Medulla oblongata (tissue), 1 donor: Measurements from ENCODE around the gene HNRNPC.

Experiments used
- DNase-seq: peaks from one replicate; pipeline ENCODE4 v3.0.0-alpha.2; 2015; ENCODE audit errors: extremely low spot score

HNRNPC gene

DNA sequence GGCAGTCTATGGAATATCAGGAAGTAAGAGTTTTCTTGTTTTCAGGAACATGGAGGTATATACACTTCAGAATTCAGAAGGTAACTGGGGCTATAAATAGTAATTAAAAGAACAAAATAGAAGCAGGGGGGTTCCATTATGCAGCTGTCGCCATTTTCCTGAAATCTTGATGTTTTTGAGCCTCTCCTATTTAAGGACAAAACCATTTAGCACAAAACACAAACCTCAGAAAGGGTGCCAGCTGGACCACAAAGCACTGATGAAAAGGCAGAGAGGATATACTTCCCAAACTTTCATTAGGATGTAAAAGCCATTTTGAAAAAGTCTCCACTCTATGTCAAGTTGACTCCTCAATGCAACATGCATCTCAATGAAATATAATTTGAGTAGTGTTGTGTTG lies 59.2 kb downstream of the HNRNPC start:
- DNase-seq = no peak

GRCh38 chr14:21209185-21209584 lies 60.1 kb downstream of the HNRNPC start:
- DNase-seq = no peak

DNA sequence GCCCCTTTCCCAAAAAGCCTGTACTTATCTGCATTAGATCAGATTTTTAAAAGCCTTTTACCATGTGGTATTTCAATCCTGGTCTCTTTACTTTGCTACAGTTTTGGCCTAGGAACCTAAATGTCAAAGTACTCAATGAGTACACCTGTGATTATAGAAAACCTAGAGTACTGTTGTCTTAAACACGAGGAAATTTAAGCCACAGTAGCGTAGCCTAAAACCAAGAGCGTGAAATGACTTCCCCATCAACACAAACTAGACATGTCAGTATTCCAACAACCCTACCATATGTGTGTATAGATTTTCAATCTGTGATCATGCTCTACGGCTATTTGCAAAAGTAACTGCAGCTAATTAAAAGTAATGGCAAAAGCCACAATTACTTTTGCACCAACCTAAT lies 60.7 kb downstream of the HNRNPC start:
- no peak for DNase-seq

- no peak for DNase-seq
These were observed 62.2 kb downstream of the HNRNPC start for GRCh38 chr14:21206753-21207684.

- no peak for DNase-seq
These were observed 63.3 kb downstream of the HNRNPC start for GRCh38 chr14:21205678-21206581.

- no peak for DNase-seq
These were observed 64.1 kb downstream of the HNRNPC start for GRCh38 chr14:21205026-21205677.

DNA sequence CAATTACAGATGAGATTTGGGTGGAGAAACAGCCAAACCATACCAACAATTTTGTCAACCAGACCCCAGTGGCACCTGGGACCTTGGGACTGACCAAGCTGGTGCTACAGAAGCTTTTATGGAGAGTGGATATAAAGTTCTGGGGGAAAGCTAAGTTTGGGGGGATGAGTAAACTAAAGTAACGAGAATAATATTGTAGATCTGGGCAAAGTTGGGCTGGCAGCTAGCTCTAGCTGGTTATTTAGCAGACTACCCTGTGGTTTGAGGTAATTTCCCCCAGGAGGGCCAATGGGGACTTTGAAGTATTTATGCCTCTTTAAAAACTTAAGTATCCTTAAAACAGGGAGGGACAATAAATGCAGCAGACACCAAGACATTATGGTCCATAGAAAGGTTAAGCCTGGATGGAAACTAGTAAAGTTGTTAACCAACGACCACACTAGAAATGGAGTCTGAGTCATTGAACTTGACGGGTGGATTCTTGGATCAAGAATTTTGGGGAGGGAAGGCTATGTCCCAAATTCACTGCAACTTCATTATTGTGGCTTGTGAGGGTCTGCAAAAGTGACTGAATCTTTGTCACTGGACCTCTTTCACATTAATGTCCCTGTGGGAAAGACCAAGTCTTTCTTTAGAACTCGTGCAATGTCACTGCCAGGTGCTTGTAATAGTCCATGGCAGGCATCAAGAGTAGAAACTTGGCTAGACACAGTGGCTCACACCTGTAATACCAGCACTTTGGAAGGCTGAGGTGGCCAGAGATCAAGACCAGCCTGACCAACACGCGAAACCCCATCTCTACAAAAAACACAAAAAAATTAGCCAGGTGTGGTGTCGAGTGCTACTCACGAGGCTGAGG lies 64.8 kb downstream of the HNRNPC start:
- DNase-seq = no peak

- DNase-seq = no peak
These were observed 65.6 kb downstream of the HNRNPC start for GRCh38 chr14:21203470-21204166.

DNA sequence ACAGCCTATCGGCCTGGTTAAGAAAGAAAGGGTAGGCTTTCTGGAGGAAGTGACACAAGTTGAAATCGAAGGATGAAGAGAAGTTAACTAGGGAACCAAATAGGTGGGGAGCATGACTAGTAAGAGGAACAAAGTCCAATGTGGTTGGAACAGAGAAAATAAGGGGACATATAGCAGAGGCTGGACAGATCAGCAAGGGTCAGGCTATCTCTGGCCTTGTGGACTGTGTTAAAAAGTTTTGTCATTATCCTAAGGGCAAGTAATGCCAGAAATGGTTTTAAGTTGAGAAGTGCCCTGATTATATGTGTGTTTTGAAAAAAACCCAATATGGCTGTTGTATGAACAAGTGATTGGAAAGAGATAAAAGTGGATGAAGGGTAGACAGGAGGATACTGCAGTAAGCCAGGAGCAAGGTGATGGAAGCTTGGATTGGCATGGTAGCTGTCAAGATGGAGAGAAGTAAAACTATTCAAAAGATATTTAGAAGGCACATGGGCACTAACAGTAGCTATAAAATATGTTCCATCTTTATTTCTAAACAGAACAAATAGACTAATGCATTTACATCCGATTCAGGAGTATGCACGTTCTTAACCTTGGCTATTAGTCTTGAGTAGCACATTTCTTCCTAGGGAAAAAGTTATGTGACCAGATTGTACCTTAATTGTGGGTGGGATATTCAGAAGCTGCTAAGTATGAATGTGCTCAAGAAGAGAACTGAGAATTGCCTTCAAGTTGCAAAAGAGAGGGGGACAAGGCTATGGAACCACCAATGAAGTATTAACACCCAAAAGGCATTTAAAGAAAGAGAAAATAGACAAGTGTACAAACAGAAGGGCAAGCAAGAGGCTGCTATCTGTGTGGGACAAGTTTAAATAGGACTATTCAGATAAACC lies 66.5 kb downstream of the HNRNPC start:
- DNase-seq = no peak

- no peak for DNase-seq
These were observed 67.3 kb downstream of the HNRNPC start for GRCh38 chr14:21201732-21202462.

DNA sequence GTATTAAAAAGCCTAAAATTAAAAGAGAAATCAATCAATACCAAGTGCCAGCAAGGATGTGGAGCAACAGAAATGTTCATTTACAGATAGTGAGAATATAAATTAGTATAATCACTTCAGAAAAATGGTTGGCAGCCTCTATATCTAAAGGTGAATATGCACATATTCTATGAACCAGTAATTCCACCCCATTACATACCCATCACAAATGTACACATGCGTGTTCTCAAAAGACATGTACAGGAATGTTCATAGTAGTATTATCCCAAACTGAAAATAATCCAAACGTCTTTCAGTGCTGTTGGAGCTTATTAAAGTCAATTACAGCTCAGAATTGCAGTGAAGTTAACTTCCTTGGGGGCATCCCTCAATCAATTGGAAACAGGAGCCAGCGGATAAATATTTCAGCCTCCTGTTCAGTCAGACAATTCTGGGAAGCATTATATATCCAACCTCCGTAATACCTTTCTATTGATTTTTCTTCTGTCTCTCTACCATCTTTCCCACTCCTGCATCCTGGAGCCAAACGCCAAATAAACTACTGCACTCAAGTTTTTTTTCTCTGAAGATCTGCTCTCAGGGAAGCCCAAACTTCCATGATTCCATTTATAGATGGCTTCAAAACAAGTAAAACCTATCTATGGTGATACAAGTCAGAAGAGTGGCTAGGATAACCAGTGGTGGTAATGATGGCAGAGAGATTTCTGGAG lies 68.3 kb downstream of the HNRNPC start:
- DNase-seq = no peak

DNA sequence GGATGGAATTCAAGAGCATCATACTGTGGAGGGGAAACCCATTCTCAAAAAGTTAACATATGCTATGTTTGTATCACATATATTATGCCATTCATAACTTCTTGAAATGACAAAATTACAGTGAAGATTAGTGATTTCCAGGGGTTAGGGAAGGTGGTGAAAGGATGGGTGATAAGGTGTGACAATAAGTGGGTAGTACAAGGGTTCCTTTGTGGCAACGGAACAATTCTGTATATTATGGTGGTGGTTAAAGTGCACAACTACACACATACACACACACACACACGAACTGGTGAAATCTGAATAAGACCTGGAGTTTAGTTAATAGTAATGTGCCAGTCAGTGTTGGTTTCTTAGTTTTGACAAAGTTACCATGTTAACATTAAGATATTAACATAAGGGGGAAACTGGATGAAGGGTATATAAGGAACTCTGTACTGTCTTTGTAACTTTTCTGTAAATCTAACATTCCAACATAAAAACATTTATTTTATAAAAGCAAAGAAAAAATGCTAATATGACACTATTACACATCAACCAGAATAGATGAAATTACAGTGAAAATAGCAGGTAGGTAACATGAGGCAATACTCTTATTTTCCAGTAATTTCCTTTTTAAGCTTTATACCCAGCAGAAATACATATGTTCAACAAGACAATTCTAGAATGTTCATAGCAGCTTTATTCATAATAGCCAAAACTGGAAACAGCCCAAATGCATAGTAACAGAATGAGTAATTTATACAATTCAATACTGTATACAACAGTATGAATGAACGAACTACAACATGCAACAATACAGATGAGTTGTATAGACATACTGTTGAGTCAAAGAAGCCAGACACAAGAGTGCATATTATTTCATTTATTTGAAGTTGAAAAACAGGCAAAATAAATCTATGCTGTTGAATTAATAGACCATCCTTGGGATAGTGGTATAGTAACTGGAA lies 69.4 kb downstream of the HNRNPC start:
- no peak for DNase-seq

GRCh38 chr14:21197418-21198205 lies 71.6 kb downstream of the HNRNPC start:
- no peak for DNase-seq

GRCh38 chr14:21194597-21194996 lies 74.6 kb downstream of the HNRNPC start:
- DNase-seq = no peak

- DNase-seq = no peak
These were observed 76.2 kb downstream of the HNRNPC start for GRCh38 chr14:21192875-21193535.

- no peak for DNase-seq
These were observed 76.8 kb downstream of the HNRNPC start for GRCh38 chr14:21192447-21192822.
